Neural cell (in vitro differentiated cells): Measurements from ENCODE around the gene MYCBP2. TPM values are rescaled to one million over a fixed set of nuclear protein-coding genes. Genes with fewer than 3 reads are reported as not detected.

Experiments used
- H2AFZ ChIP-seq: fragments of 200-600, 300-800 bp; sonication (generic), shearing (Covaris generic); 2 replicates; pipeline ENCODE4 v1.6.0; 2014; ENCODE audit warnings: low read depth, mild to moderate bottlenecking, antibody characterized with exemption, low read length, moderate library complexity
- H3F3A ChIP-seq: fragments of 200-600 bp; shearing (Covaris generic); 2 replicates; pipeline ENCODE4 v1.6.1; 2016; ENCODE audit warnings: mild to moderate bottlenecking, moderate library complexity, mixed read lengths, antibody characterized with exemption, low read length; ENCODE audit not compliant: insufficient read depth, poor library complexity, severe bottlenecking
- H3K27ac ChIP-seq: fragments of 200-600, 300-800 bp; sonication (generic), shearing (Covaris generic); 2 replicates; pipeline ENCODE4 v1.5.1; 2014; ENCODE audit warnings: mild to moderate bottlenecking, low read length, moderate library complexity
- H3K27me3 ChIP-seq: fragments of 300-800, 200-600 bp; sonication (generic), shearing (Covaris generic); 2 replicates; pipeline ENCODE4 v1.6.0; 2014; ENCODE audit warnings: mild to moderate bottlenecking, low read depth, low read length, moderate library complexity; ENCODE audit not compliant: insufficient read depth
- H3K36me3 ChIP-seq: fragments of 300-800, 200-600 bp; sonication (generic), shearing (Covaris generic); 2 replicates; pipeline ENCODE4 v1.5.1; 2014; ENCODE audit warnings: mild to moderate bottlenecking, antibody characterized with exemption, low read length, moderate library complexity; ENCODE audit not compliant: insufficient read depth
- H3K4me2 ChIP-seq: fragments of 300-800, 200-600 bp; sonication (generic), shearing (Covaris generic); 2 replicates; pipeline ENCODE4 v1.6.0; 2014; ENCODE audit warnings: mild to moderate bottlenecking, low read length
- H3K4me3 ChIP-seq: fragments of 300-800, 200-600 bp; sonication (generic), shearing (Covaris generic); 2 replicates; pipeline ENCODE4 v1.5.1; 2014; ENCODE audit warnings: mild to moderate bottlenecking, low read length, moderate library complexity
- H3K79me2 ChIP-seq: fragments of 200-600 bp; shearing (Covaris generic); replicated peaks from 2 replicates; pipeline ENCODE4 v1.6.0; 2014; ENCODE audit warnings: mild to moderate bottlenecking, low read length, moderate library complexity; ENCODE audit not compliant: insufficient read depth
- H3K9ac ChIP-seq: fragments of 300-800, 200-600 bp; sonication (generic), shearing (Covaris generic); 2 replicates; pipeline ENCODE4 v1.6.1; 2016; ENCODE audit warnings: mild to moderate bottlenecking, low read length, mixed read lengths
- H3K9me2 ChIP-seq: fragments of 200-600 bp; shearing (Covaris generic); 2 replicates; pipeline ENCODE4 v1.6.1; 2016; ENCODE audit warnings: mild to moderate bottlenecking, low read length, mixed read lengths; ENCODE audit not compliant: insufficient read depth
- H3K9me3 ChIP-seq: fragments of 200-600, 300-800 bp; sonication (generic), shearing (Covaris generic); 2 replicates; pipeline ENCODE4 v1.6.1; 2016; ENCODE audit warnings: mild to moderate bottlenecking, mixed run types, low read length, moderate library complexity, mixed read lengths
- H4K20me1 ChIP-seq: fragments of 200-600 bp; shearing (Covaris generic); 2 replicates; pipeline ENCODE4 v1.6.1; 2016; ENCODE audit warnings: mild to moderate bottlenecking, mixed run types; ENCODE audit not compliant: insufficient read depth
- EP300 ChIP-seq: fragments of 450-650 bp; conservative IDR thresholded peaks from 2 replicates; pipeline ENCODE4 v1.6.1; 2014; ENCODE audit warnings: antibody characterized with exemption, mild to moderate bottlenecking, moderate library complexity; ENCODE audit not compliant: poor library complexity, severe bottlenecking
- EZH2 ChIP-seq: fragments of 200-600, 300-800 bp; shearing (Covaris generic), sonication (generic); IDR thresholded peaks from 2 replicates; pipeline ENCODE4 v1.6.1; 2014; ENCODE audit warnings: antibody characterized with exemption, low read length, borderline replicate concordance, mild to moderate bottlenecking; ENCODE audit not compliant: insufficient read depth, poor library complexity, severe bottlenecking
- MXI1 ChIP-seq: fragments of 450-650 bp; conservative IDR thresholded peaks from 2 replicates; pipeline ENCODE4 v1.6.1; 2014; ENCODE audit warnings: antibody characterized with exemption, mild to moderate bottlenecking; ENCODE audit not compliant: poor library complexity, severe bottlenecking
- POLR2AphosphoS5 ChIP-seq: IDR thresholded peaks from 2 replicates; pipeline ENCODE4 v1.6.1; 2012
- RAD21 ChIP-seq: fragments of 450-650 bp; conservative IDR thresholded peaks from 2 replicates; pipeline ENCODE4 v1.6.1; 2014; ENCODE audit warnings: antibody characterized with exemption, mild to moderate bottlenecking, moderate library complexity
- SMC3 ChIP-seq: fragments of 450-650 bp; conservative IDR thresholded peaks from 2 replicates; pipeline ENCODE4 v1.6.1; 2014; ENCODE audit warnings: antibody characterized with exemption, mild to moderate bottlenecking, moderate library complexity; ENCODE audit not compliant: poor library complexity
- TAF1 ChIP-seq: IDR thresholded peaks from 2 replicates; pipeline ENCODE4 v1.6.1; 2012; ENCODE audit warnings: low read depth
- polyA plus RNA-seq: library from polyadenylated mRNA; depleted of rRNA; stranded (reverse); fragments of >200 nt; gene quantifications from 2 replicates; pipeline ENCODE4 v1.2.3, GENCODE V29; 2014
- TF ChIP-seq, protein P1 (sequence below): IDR thresholded peaks from 2 replicates; pipeline ENCODE4 v1.6.1; 2012; ENCODE audit warnings: borderline replicate concordance
- TF ChIP-seq, protein P2 (sequence below): fragments of 450-650 bp; IDR thresholded peaks from 2 replicates; pipeline ENCODE4 v1.5.1; 2014; ENCODE audit warnings: antibody characterized with exemption, mild to moderate bottlenecking, moderate library complexity; ENCODE audit not compliant: poor library complexity, severe bottlenecking

MYCBP2 gene
- polyA plus RNA-seq, 1 donor from 2014 or later: 135 TPM

DNA sequence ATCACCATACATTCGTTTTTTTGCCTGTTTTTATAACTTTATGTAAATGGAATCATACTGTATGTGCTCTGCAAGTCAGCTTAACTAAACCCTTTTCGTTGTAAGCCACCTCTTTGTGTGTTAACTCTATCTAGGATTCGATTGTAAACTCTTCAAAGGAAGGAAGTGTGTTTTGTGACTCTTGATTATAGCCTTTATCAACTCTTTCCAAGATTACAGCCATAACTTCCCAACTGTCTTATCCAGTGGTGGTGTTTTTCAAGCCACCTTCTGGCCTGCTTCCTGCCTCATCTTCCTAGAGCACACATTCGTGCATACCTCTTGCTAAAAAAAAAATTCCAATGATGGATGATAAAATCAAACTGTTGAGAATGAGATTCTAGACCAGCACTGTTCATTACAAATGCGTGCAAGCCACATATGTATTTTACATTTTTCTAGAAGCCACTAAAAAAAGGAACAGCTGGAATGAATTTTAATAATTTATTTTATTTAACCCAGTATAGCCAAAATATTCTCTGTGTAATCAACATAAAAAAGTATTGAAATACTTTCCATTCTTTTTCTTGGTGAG, 287.9 kb downstream of the MYCBP2 start:
- Histone ChIP-seq H3K9me2 (no peaks in the 10 kb centered on the region), H3K9me3 (no peaks in the 10 kb centered on the region), H3K36me3 (no peaks in the 10 kb centered on the region), H3K27me3 (no peaks in the 10 kb centered on the region), H3K79me2 (no peaks in the 10 kb centered on the region), H3F3A (no peaks in the 10 kb centered on the region), H4K20me1 (no peaks in the 10 kb centered on the region), H3K9ac (no peak overlapping the region), H2AFZ (no peak overlapping the region), H3K4me2 (no peak overlapping the region), H3K27ac (no peak overlapping the region), H3K4me3 (no peak overlapping the region)
- TF ChIP-seq, protein P1, sequence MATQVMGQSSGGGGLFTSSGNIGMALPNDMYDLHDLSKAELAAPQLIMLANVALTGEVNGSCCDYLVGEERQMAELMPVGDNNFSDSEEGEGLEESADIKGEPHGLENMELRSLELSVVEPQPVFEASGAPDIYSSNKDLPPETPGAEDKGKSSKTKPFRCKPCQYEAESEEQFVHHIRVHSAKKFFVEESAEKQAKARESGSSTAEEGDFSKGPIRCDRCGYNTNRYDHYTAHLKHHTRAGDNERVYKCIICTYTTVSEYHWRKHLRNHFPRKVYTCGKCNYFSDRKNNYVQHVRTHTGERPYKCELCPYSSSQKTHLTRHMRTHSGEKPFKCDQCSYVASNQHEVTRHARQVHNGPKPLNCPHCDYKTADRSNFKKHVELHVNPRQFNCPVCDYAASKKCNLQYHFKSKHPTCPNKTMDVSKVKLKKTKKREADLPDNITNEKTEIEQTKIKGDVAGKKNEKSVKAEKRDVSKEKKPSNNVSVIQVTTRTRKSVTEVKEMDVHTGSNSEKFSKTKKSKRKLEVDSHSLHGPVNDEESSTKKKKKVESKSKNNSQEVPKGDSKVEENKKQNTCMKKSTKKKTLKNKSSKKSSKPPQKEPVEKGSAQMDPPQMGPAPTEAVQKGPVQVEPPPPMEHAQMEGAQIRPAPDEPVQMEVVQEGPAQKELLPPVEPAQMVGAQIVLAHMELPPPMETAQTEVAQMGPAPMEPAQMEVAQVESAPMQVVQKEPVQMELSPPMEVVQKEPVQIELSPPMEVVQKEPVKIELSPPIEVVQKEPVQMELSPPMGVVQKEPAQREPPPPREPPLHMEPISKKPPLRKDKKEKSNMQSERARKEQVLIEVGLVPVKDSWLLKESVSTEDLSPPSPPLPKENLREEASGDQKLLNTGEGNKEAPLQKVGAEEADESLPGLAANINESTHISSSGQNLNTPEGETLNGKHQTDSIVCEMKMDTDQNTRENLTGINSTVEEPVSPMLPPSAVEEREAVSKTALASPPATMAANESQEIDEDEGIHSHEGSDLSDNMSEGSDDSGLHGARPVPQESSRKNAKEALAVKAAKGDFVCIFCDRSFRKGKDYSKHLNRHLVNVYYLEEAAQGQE: no peak
- TF ChIP-seq RAD21: no peak
- no peak for TF ChIP-seq EZH2
- no peak for TF ChIP-seq EP300
- no peak for TF ChIP-seq MXI1
- TF ChIP-seq TAF1: no peak
- TF ChIP-seq POLR2AphosphoS5: no peak
- TF ChIP-seq, protein P2, sequence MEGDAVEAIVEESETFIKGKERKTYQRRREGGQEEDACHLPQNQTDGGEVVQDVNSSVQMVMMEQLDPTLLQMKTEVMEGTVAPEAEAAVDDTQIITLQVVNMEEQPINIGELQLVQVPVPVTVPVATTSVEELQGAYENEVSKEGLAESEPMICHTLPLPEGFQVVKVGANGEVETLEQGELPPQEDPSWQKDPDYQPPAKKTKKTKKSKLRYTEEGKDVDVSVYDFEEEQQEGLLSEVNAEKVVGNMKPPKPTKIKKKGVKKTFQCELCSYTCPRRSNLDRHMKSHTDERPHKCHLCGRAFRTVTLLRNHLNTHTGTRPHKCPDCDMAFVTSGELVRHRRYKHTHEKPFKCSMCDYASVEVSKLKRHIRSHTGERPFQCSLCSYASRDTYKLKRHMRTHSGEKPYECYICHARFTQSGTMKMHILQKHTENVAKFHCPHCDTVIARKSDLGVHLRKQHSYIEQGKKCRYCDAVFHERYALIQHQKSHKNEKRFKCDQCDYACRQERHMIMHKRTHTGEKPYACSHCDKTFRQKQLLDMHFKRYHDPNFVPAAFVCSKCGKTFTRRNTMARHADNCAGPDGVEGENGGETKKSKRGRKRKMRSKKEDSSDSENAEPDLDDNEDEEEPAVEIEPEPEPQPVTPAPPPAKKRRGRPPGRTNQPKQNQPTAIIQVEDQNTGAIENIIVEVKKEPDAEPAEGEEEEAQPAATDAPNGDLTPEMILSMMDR: no peak
- TF ChIP-seq SMC3: no peak

DNA sequence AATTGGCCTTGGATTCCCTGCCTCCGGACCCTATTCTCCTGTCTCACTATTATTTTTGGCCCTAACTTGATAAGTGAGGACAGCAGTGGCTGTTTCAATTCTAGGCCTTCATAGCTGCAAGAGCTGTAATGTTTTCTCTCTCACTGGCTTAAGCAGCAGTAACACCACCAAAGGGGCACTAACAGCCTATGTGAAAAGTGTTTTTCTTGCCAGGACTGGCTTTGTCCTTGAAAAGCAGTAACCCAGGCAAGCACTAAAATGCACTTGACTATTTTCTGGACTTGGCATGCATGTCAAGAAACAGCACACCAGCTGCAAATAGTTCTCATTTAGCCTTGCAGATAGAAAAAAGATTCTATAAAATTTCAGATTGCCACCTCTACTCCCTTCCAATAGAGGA, 290.6 kb downstream of the MYCBP2 start:
- Histone ChIP-seq H3K36me3 (no peaks in the 10 kb centered on the region), H3F3A (no peaks in the 10 kb centered on the region), H4K20me1 (no peaks in the 10 kb centered on the region), H3K4me3 (no peak overlapping the region), H2AFZ (no peak overlapping the region), H3K27ac (no peak overlapping the region), H3K9me3 (no peaks in the 10 kb centered on the region), H3K4me2 (no peak overlapping the region), H3K79me2 (no peaks in the 10 kb centered on the region), H3K27me3 (no peaks in the 10 kb centered on the region), H3K9me2 (no peaks in the 10 kb centered on the region), H3K9ac (no peak overlapping the region)
- no peak for TF ChIP-seq EP300
- TF ChIP-seq, protein P2: no peak
- TF ChIP-seq RAD21: no peak
- no peak for TF ChIP-seq MXI1
- no peak for TF ChIP-seq EZH2
- no peak for TF ChIP-seq SMC3
- TF ChIP-seq, protein P1: no peak
- no peak for TF ChIP-seq TAF1
- no peak for TF ChIP-seq POLR2AphosphoS5
